Measurements from ENCODE around the gene SFI1. TPM values are rescaled to one million over a fixed set of nuclear protein-coding genes. Genes with fewer than 3 reads are reported as not detected.

The SFI1 gene
- total and polyA plus RNA-seq, 2 of the 8 experiments (the other 6 are each of a cell fraction or from before 2014, with no cell fraction given) = 10.4 to 30.1 TPM

- no peak for TF ChIP-seq GTF2F1 (IDR thresholded peaks at IDR 0.05; ENCODE audit: borderline replicate concordance, low read depth, low read length)
- TF ChIP-seq EZH2 (IDR thresholded peaks at IDR 0.05; ENCODE audit: low read depth, low read length, severe bottlenecking) = no peak
- no peak for TF ChIP-seq CHD2 (IDR thresholded peaks at IDR 0.05; ENCODE audit: low read length)
- no peak for TF ChIP-seq YY1 (IDR thresholded peaks at IDR 0.05; ENCODE audit: low read depth, low read length)
- TF ChIP-seq EGR1 (IDR thresholded peaks at IDR 0.05; ENCODE audit: borderline replicate concordance, low read depth, low read length) = no peak
- TF ChIP-seq TCF12 (IDR thresholded peaks at IDR 0.05; ENCODE audit: low read depth, low read length) = no peak
These were observed 90.0 kb downstream of the SFI1 start (continued) for GRCh38 chr22:31586137-31586920.
